Neural progenitor cell (in vitro differentiated cells): ENCODE measurements around the gene PHLPP1. TPM values are rescaled to one million over a fixed set of nuclear protein-coding genes. Genes with fewer than 3 reads are reported as not detected.

ENCODE experiments used
- DNase-seq: peaks from one replicate; pipeline ENCODE4 v3.0.0-alpha.2; 2016; ENCODE audit warnings: low spot score
- H2AFZ ChIP-seq: fragments of 200-600 bp; sonication (generic); replicated peaks from 2 replicates; pipeline ENCODE4 v1.6.1; 2016; ENCODE audit warnings: antibody characterized with exemption
- H3F3A ChIP-seq: fragments of 200-600 bp; sonication (generic); 2 replicates; pipeline ENCODE4 v1.6.1; 2016; ENCODE audit warnings: antibody characterized with exemption, low read depth
- H3K27ac ChIP-seq: fragments of 200-600 bp; sonication (generic); 2 replicates; pipeline ENCODE4 v1.5.1; 2016; ENCODE audit warnings: mild to moderate bottlenecking
- H3K27me3 ChIP-seq: fragments of 200-600 bp; sonication (generic); 2 replicates; pipeline ENCODE4 v1.6.1; 2016; ENCODE audit warnings: mild to moderate bottlenecking, moderate library complexity
- H3K36me3 ChIP-seq: fragments of 200-600 bp; sonication (generic); 2 replicates; pipeline ENCODE4 v1.5.1; 2016
- H3K4me1 ChIP-seq: fragments of 200-600 bp; sonication (generic); 2 replicates; pipeline ENCODE4 v1.6.1; 2016; ENCODE audit warnings: mixed run types
- H3K4me2 ChIP-seq: fragments of 200-600 bp; sonication (generic); 2 replicates; pipeline ENCODE4 v1.6.1; 2016
- H3K4me3 ChIP-seq: fragments of 200-600 bp; sonication (generic); 2 replicates; pipeline ENCODE4 v1.5.1; 2016
- H3K79me2 ChIP-seq: fragments of 200-600 bp; sonication (generic); 2 replicates; pipeline ENCODE4 v1.6.1; 2016; ENCODE audit warnings: low read depth
- H3K9ac ChIP-seq: fragments of 200-600 bp; sonication (generic); 2 replicates; pipeline ENCODE4 v1.6.1; 2016
- H3K9me3 ChIP-seq: fragments of 200-600 bp; sonication (generic); 2 replicates; pipeline ENCODE4 v1.5.1; 2016; ENCODE audit warnings: low read depth
- H4K20me1 ChIP-seq: fragments of 200-600 bp; sonication (generic); 2 replicates; pipeline ENCODE4 v1.6.1; 2016; ENCODE audit warnings: low read depth
- H3K27ac Mint-ChIP-seq: 3 replicates; pipeline ENCODE4 v1.8.0; 2021; ENCODE audit warnings: mixed read lengths
- H3K27me3 Mint-ChIP-seq: 2 replicates; pipeline ENCODE4 v1.8.0; 2022; ENCODE audit warnings: low read depth, mild to moderate bottlenecking, inconsistent platforms, moderate library complexity, mixed read lengths; ENCODE audit not compliant: insufficient read depth
- H3K36me3 Mint-ChIP-seq: 3 replicates; pipeline ENCODE4 v1.8.0; 2021; ENCODE audit warnings: mixed read lengths
- H3K4me1 Mint-ChIP-seq: 3 replicates; pipeline ENCODE4 v1.8.0; 2021; ENCODE audit warnings: mixed read lengths
- H3K4me3 Mint-ChIP-seq: 3 replicates; pipeline ENCODE4 v1.8.0; 2021; ENCODE audit warnings: mild to moderate bottlenecking, moderate library complexity, mixed read lengths
- H3K9me3 Mint-ChIP-seq: 3 replicates; pipeline ENCODE4 v1.8.0; 2020; ENCODE audit warnings: mixed read lengths
- EZH2 ChIP-seq: fragments of 200-600 bp; sonication (generic); IDR thresholded peaks from 2 replicates; pipeline ENCODE4 v1.6.1; 2017; ENCODE audit warnings: antibody characterized with exemption, mild to moderate bottlenecking, moderate library complexity
- EZH2phosphoT487 ChIP-seq: fragments of 200-600 bp; sonication (generic); IDR thresholded peaks from 2 replicates; pipeline ENCODE4 v1.6.1; 2017; ENCODE audit warnings: antibody characterized with exemption
- total RNA-seq: library from RNA; depleted of rRNA; stranded (reverse); fragments of >200 nt; gene quantifications from 2 replicates; pipeline ENCODE4 v1.2.3, GENCODE V29; 2015; ENCODE audit warnings: low replicate concordance
- TF ChIP-seq, protein P1 (sequence below): fragments of 200-600 bp; sonication (generic); IDR thresholded peaks from 2 replicates; pipeline ENCODE4 v1.5.1; 2017; ENCODE audit warnings: antibody characterized with exemption, mild to moderate bottlenecking

Gene PHLPP1
- total RNA-seq, 1 donor from 2014 or later, result 20.8 TPM

DNA sequence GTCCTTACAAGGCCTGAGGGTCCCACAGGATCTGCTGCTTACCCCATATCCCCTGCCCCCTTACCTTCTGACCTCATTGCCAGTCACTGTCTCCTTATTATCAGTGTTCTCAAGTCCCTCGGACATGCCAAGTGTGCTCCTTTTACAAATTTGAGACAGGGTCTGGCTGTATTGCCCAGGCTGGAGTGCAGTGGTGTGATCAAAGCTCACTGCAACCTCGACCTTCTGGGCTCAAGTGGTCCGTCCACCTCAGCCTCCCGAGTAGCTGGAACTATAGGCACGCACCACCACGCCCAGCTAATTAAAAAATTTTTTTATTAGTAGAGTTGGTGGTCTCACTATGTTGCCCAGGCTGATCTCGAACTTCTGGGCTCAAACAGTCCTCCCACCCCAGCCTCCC is 141.0 kb downstream of the PHLPP1 start:
- Histone ChIP-seq H3K4me2 (no peak overlapping the region), H3K9me3 (no peaks in the 10 kb centered on the region), H3K4me1 (no peaks in the 10 kb centered on the region), H3F3A (no peaks in the 10 kb centered on the region), H3K36me3 (no peaks in the 10 kb centered on the region), H2AFZ (no peak overlapping the region), H4K20me1 (no peaks in the 10 kb centered on the region), H3K27ac (no peak overlapping the region), H3K79me2 (peaks cover 4% of the 10 kb centered on the region), H3K4me3 (no peak overlapping the region), H3K9ac (no peak overlapping the region), H3K27me3 (no peaks in the 10 kb centered on the region)
- Mint-ChIP-seq H3K4me1 (no peaks in the 10 kb centered on the region), H3K36me3 (peaks cover 17% of the 10 kb centered on the region), H3K27ac (peak overlapping the region; percentile 33), H3K9me3 (no peaks in the 10 kb centered on the region), H3K27me3 (peaks cover 3% of the 10 kb centered on the region), H3K4me3 (no peak overlapping the region)
- TF ChIP-seq, protein P1, sequence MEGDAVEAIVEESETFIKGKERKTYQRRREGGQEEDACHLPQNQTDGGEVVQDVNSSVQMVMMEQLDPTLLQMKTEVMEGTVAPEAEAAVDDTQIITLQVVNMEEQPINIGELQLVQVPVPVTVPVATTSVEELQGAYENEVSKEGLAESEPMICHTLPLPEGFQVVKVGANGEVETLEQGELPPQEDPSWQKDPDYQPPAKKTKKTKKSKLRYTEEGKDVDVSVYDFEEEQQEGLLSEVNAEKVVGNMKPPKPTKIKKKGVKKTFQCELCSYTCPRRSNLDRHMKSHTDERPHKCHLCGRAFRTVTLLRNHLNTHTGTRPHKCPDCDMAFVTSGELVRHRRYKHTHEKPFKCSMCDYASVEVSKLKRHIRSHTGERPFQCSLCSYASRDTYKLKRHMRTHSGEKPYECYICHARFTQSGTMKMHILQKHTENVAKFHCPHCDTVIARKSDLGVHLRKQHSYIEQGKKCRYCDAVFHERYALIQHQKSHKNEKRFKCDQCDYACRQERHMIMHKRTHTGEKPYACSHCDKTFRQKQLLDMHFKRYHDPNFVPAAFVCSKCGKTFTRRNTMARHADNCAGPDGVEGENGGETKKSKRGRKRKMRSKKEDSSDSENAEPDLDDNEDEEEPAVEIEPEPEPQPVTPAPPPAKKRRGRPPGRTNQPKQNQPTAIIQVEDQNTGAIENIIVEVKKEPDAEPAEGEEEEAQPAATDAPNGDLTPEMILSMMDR, result no peak
- TF ChIP-seq EZH2phosphoT487 (no peak), EZH2 (no peak)
- DNase-seq, result no peak

DNA sequence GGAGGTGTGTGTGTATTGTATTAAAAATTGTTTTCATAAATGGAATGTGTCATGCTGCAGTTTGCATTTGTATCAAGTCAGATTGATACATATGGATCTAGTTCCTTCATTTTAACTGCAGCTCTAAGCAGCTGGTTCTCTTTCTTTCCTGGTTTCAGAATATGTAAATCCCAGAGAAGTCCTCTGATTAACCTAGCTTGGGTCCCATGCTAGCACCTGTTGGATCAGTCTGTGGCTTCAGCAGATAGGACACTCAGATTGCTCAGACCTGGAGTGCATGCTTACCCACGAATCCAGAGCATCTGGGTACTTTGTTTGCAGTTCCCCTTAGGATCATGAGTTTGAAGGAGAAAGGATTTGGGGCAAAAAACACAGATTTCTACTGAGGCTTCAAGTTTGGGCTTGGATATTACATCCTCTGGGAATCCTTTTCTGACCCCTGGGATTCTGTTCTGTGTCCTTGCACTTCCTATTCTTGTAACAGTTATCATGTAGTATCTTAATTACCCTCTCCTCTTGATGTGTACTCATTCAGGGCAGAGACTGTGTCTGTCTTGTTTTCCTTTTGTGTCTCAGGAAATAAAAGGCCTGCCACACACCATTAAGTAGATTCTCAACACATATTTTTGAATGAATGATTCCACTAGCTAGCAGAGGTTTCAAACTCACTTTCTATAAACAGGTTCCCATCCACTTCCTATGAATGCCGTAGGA is 142.1 kb downstream of the PHLPP1 start:
- Histone ChIP-seq H3K4me3 (no peak overlapping the region), H3K4me2 (no peak overlapping the region), H3K4me1 (no peaks in the 10 kb centered on the region), H3K36me3 (no peaks in the 10 kb centered on the region), H3K27ac (no peak overlapping the region), H3K27me3 (no peaks in the 10 kb centered on the region), H3K9me3 (no peaks in the 10 kb centered on the region), H4K20me1 (no peaks in the 10 kb centered on the region), H3F3A (no peaks in the 10 kb centered on the region), H3K9ac (no peak overlapping the region), H3K79me2 (peaks cover 4% of the 10 kb centered on the region), H2AFZ (no peak overlapping the region)
- no peaks in the 10 kb centered on the region for H3K4me1 Mint-ChIP-seq
- DNase-seq, result no peak
- H3K36me3 Mint-ChIP-seq, result peaks cover 15% of the 10 kb centered on the region
- no peak overlapping the region for H3K4me3 Mint-ChIP-seq
- H3K27ac Mint-ChIP-seq, result no peak overlapping the region
- H3K27me3 Mint-ChIP-seq, result peaks cover 2% of the 10 kb centered on the region
- no peaks in the 10 kb centered on the region for H3K9me3 Mint-ChIP-seq
- no peak for TF ChIP-seq EZH2
- TF ChIP-seq, protein P1, result no peak
- TF ChIP-seq EZH2phosphoT487, result no peak

DNA sequence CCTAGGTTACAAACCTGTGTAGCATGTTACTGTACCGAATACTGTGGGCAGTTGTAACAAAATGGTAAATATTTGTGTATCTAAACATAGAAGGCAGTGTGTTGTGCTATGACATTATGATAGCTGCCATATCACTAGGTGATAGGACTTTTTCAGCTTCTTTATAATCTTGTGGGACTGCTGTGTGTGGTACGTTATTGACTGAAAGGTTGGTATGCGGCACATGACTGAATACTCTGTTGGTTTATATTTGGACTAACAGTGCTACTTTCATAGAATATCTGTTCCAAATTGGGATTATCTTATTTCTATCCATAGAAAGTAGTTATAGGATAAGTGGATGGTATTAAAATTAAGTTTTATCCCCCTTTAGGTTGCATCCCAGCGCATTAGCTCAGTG is 144.7 kb downstream of the PHLPP1 start:
- peaks cover 6% of the 10 kb centered on the region for H3K36me3 Mint-ChIP-seq
- H3K4me3 Mint-ChIP-seq, result no peak overlapping the region
- Histone ChIP-seq H3K4me3 (no peak overlapping the region), H3K36me3 (no peaks in the 10 kb centered on the region), H3K79me2 (no peaks in the 10 kb centered on the region), H3F3A (no peaks in the 10 kb centered on the region), H3K27ac (no peak overlapping the region), H3K9ac (no peak overlapping the region), H4K20me1 (no peaks in the 10 kb centered on the region), H2AFZ (no peak overlapping the region), H3K4me2 (no peak overlapping the region), H3K4me1 (no peaks in the 10 kb centered on the region), H3K9me3 (no peaks in the 10 kb centered on the region), H3K27me3 (no peaks in the 10 kb centered on the region)
- no peaks in the 10 kb centered on the region for H3K27me3 Mint-ChIP-seq
- DNase-seq, result no peak
- no peaks in the 10 kb centered on the region for H3K9me3 Mint-ChIP-seq
- H3K4me1 Mint-ChIP-seq, result no peaks in the 10 kb centered on the region
- H3K27ac Mint-ChIP-seq, result no peak overlapping the region
- TF ChIP-seq EZH2phosphoT487 (no peak), EZH2 (no peak)
- TF ChIP-seq, protein P1, result no peak
